ENCODE data around the gene WWOX. TPM values are rescaled to one million over a fixed set of nuclear protein-coding genes. Genes with fewer than 3 reads are reported as not detected.

WWOX gene
- total RNA-seq, 1 experiment from 2014 or later = 18.0 TPM

GRCh38 chr16:78562650-78563049 is 463.2 kb downstream of the WWOX start:
- DNase-seq (ENCODE audit: low read depth) = no peak

- no peak for DNase-seq (ENCODE audit: low read depth)
These were observed 464.5 kb downstream of the WWOX start for GRCh38 chr16:78563905-78564304.

- DNase-seq (ENCODE audit: low read depth) = no peak
These were observed 467.1 kb downstream of the WWOX start for GRCh38 chr16:78566397-78567073.

- DNase-seq (ENCODE audit: low read depth) = no peak
These were observed 471.1 kb downstream of the WWOX start for GRCh38 chr16:78570399-78571141.

- no peak for DNase-seq (ENCODE audit: low read depth)
These were observed 472.0 kb downstream of the WWOX start for GRCh38 chr16:78571434-78571833.

GRCh38 chr16:78571898-78572358 is 472.5 kb downstream of the WWOX start:
- DNase-seq (ENCODE audit: low read depth) = no peak

- no peak for DNase-seq (ENCODE audit: low read depth)
These were observed 475.1 kb downstream of the WWOX start for GRCh38 chr16:78574571-78574970.

GRCh38 chr16:78576941-78577340 is 477.5 kb downstream of the WWOX start:
- DNase-seq (ENCODE audit: low read depth) = peak; percentile 11

GRCh38 chr16:78577630-78578029 is 478.2 kb downstream of the WWOX start:
- DNase-seq (ENCODE audit: low read depth) = no peak

GRCh38 chr16:78579020-78579419 is 479.6 kb downstream of the WWOX start:
- no peak for DNase-seq (ENCODE audit: low read depth)

- DNase-seq (ENCODE audit: low read depth) = no peak
These were observed 484.0 kb downstream of the WWOX start for GRCh38 chr16:78583441-78583840.

- no peak for DNase-seq (ENCODE audit: low read depth)
These were observed 484.9 kb downstream of the WWOX start for GRCh38 chr16:78584213-78584860.

GRCh38 chr16:78584991-78585390 is 485.5 kb downstream of the WWOX start:
- no peak for DNase-seq (ENCODE audit: low read depth)

- no peak for DNase-seq (ENCODE audit: low read depth)
These were observed 489.9 kb downstream of the WWOX start for GRCh38 chr16:78589331-78589730.

- no peak for DNase-seq (ENCODE audit: low read depth)
These were observed 492.2 kb downstream of the WWOX start for GRCh38 chr16:78591682-78592103.

- DNase-seq (ENCODE audit: low read depth) = no peak
These were observed 492.7 kb downstream of the WWOX start for GRCh38 chr16:78592111-78592510.

GRCh38 chr16:78593352-78593751 is 493.9 kb downstream of the WWOX start:
- no peak for DNase-seq (ENCODE audit: low read depth)

- no peak for DNase-seq (ENCODE audit: low read depth)
These were observed 494.7 kb downstream of the WWOX start for GRCh38 chr16:78594191-78594590.

- DNase-seq (ENCODE audit: low read depth) = no peak
These were observed 497.0 kb downstream of the WWOX start for GRCh38 chr16:78596348-78596995.

GRCh38 chr16:78596996-78597422 is 497.6 kb downstream of the WWOX start:
- DNase-seq (ENCODE audit: low read depth) = no peak

- DNase-seq (ENCODE audit: low read depth) = no peak
These were observed 498.5 kb downstream of the WWOX start for GRCh38 chr16:78597809-78598570.
